Cardiac muscle cell (in vitro differentiated cells and primary cell): Measurements from ENCODE around the gene FMO5. TPM values are rescaled to one million over a fixed set of nuclear protein-coding genes. Genes with fewer than 3 reads are reported as not detected.
"Not testable (repeated sequence)": the region's sequence is repeated elsewhere in the genome, so short reads cannot be mapped to it uniquely, and the experiment has no call there.

Source experiments
- DNase-seq, 2 donors: peaks; one replicate each; pipeline versions ENCODE4 v3.0.0 to v3.0.0-alpha.2; 2010 to 2017; ENCODE audit warnings: low read depth in 1 of 2, low spot score in 1 of 2
- H3K27ac ChIP-seq: fragments of 200-600 bp; sonication (generic); 2 replicates; pipeline ENCODE4 v1.5.1; 2016
- H3K27me3 ChIP-seq: fragments of 200-600 bp; sonication (generic); 2 replicates; pipeline ENCODE4 v1.6.0; 2016; ENCODE audit warnings: control low read depth
- H3K36me3 ChIP-seq: fragments of 200-600 bp; sonication (generic); 2 replicates; pipeline ENCODE4 v1.5.1; 2016; ENCODE audit warnings: control low read depth
- H3K4me1 ChIP-seq: fragments of 200-600 bp; sonication (generic); 2 replicates; pipeline ENCODE4 v1.8.1; 2017; ENCODE audit warnings: low read depth, mild to moderate bottlenecking, mixed run types
- H3K4me3 ChIP-seq: fragments of 200-600 bp; sonication (generic); 2 replicates; pipeline ENCODE4 v1.5.1; 2016; ENCODE audit warnings: mild to moderate bottlenecking
- H3K9me3 ChIP-seq: fragments of 200-600 bp; sonication (generic); 2 replicates; pipeline ENCODE4 v1.5.1; 2017; ENCODE audit warnings: low read depth, mild to moderate bottlenecking, control low read depth
- polyA plus RNA-seq: library from polyadenylated mRNA; unstranded; fragments of >200 nt; fragmentation: Nextera tagmentation; extraction: Ambion mirVana; gene quantifications from 2 replicates; pipeline ENCODE4 v1.2.1, GENCODE V29; 2016
- total RNA-seq: library from RNA; depleted of rRNA; stranded (reverse); fragments of >200 nt; gene quantifications from 2 replicates; pipeline ENCODE4 v1.2.3, GENCODE V29; 2016
- TF ChIP-seq, protein P1 (sequence below): IDR thresholded peaks from 2 replicates; pipeline ENCODE4 v1.5.1; 2012; ENCODE audit warnings: low read depth, mild to moderate bottlenecking, low read length

Gene FMO5
- total and polyA plus RNA-seq, 2 experiments from 2014 or later: 0.75 to 1.8 TPM

DNA sequence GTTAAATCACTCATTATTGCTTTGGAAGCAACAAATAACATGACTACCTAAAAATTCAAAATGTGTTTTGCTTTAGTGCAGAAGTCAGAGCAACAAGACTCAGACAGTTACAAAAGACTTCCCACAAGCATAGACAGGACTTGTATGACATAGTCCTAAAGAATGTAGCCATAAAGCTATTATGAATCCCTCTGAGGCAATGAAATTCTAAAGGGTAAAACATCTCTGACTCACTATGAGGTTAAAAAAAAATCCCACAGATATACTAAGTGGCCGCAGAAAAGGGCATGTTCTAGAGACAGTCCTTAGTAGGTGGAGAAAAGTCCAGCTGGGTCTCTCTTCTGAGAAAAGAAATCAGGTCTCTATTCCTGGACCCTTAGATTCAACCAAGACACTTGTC lies 57.8 kb downstream of the FMO5 start:
- H3K36me3 ChIP-seq: peaks cover 2% of the 10 kb centered on the region
- TF ChIP-seq, protein P1, sequence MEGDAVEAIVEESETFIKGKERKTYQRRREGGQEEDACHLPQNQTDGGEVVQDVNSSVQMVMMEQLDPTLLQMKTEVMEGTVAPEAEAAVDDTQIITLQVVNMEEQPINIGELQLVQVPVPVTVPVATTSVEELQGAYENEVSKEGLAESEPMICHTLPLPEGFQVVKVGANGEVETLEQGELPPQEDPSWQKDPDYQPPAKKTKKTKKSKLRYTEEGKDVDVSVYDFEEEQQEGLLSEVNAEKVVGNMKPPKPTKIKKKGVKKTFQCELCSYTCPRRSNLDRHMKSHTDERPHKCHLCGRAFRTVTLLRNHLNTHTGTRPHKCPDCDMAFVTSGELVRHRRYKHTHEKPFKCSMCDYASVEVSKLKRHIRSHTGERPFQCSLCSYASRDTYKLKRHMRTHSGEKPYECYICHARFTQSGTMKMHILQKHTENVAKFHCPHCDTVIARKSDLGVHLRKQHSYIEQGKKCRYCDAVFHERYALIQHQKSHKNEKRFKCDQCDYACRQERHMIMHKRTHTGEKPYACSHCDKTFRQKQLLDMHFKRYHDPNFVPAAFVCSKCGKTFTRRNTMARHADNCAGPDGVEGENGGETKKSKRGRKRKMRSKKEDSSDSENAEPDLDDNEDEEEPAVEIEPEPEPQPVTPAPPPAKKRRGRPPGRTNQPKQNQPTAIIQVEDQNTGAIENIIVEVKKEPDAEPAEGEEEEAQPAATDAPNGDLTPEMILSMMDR: no peak
- H3K4me3 ChIP-seq: no peak overlapping the region
- peaks cover 32% of the 10 kb centered on the region for H3K4me1 ChIP-seq
- peak in 1 of 2 donors; percentile 92 for DNase-seq
- no peaks in the 10 kb centered on the region for H3K9me3 ChIP-seq
- H3K27me3 ChIP-seq: no peaks in the 10 kb centered on the region
- no peak overlapping the region for H3K27ac ChIP-seq

- no peak overlapping the region for H3K4me3 ChIP-seq
- no peak for DNase-seq
- peaks cover 18% of the 10 kb centered on the region for H3K36me3 ChIP-seq
- no peaks in the 10 kb centered on the region for H3K27me3 ChIP-seq
- H3K27ac ChIP-seq: no peak overlapping the region
- TF ChIP-seq, protein P1: no peak
- H3K4me1 ChIP-seq: no peaks in the 10 kb centered on the region
- no peaks in the 10 kb centered on the region for H3K9me3 ChIP-seq
Observed at GRCh38 chr1:147163019-147163418, 62.1 kb downstream of the FMO5 start.

DNA sequence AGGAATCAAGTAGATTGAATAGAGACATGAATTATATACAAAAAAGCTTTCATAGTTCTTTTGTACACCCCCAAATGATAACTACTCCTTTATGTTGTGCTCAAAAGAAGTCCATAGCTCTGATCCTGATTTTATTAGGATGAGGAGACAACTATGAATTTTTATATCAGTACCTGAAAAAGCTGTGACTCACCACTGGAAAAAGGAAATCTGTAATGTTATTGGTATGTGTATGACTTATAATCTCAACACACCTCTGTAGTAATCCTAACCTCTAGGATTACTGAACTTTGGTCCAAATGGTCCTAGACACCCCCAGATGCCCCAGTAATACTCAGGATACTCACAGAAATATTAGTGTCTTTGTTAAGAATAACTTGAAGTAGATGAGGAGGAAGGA lies 63.0 kb downstream of the FMO5 start:
- no peak overlapping the region for H3K4me3 ChIP-seq
- DNase-seq: no peak
- TF ChIP-seq, protein P1: no peak
- H3K9me3 ChIP-seq: no peaks in the 10 kb centered on the region
- H3K4me1 ChIP-seq: no peaks in the 10 kb centered on the region
- peaks cover 23% of the 10 kb centered on the region for H3K36me3 ChIP-seq
- H3K27ac ChIP-seq: no peak overlapping the region
- H3K27me3 ChIP-seq: no peaks in the 10 kb centered on the region

- H3K9me3 ChIP-seq, H3K4me3 ChIP-seq, H3K4me1 ChIP-seq, DNase-seq, H3K27ac ChIP-seq, H3K27me3 ChIP-seq: not testable (repeated sequence)
- H3K36me3 ChIP-seq: peaks cover 19% of the 10 kb centered on the region
Observed at GRCh38 chr1:147157116-147157515, 68.0 kb downstream of the FMO5 start.

- Histone ChIP-seq H3K27ac (no peak overlapping the region), H3K27me3 (no peaks in the 10 kb centered on the region), H3K36me3 (peaks cover 17% of the 10 kb centered on the region), H3K9me3 (no peaks in the 10 kb centered on the region), H3K4me3 (no peak overlapping the region), H3K4me1 (no peaks in the 10 kb centered on the region)
- TF ChIP-seq, protein P1: no peak
- DNase-seq: no peak
Observed at GRCh38 chr1:147156642-147157041, 68.5 kb downstream of the FMO5 start.

DNA sequence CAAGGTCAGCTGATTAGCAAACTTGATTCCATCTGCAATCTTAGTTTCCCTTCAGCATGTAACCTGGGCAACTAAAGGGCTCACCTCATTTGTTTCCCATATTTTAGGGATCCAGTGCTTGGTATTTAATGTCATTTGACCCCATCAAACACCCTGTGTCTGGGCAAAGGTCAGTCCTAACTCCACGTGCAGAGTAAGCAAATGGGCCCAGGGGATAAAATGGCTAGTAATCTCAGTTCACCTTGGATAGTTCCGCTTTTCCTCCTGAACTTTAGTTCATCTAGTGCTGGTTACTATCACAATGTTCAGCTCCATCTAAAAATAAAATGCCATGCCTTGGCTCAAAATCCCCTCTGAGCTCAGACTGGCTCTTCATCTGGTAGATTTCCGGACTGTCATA lies 72.4 kb downstream of the FMO5 start:
- no peak for DNase-seq
- TF ChIP-seq, protein P1: no peak

More for the DNA sequence above, 72.4 kb downstream of the FMO5 start:
- no peaks in the 10 kb centered on the region for H3K4me1 ChIP-seq
- no peaks in the 10 kb centered on the region for H3K27me3 ChIP-seq
- no peak overlapping the region for H3K27ac ChIP-seq
- H3K9me3 ChIP-seq: no peaks in the 10 kb centered on the region
- no peak overlapping the region for H3K4me3 ChIP-seq
- peaks cover 3% of the 10 kb centered on the region for H3K36me3 ChIP-seq
